Liver (tissue), 9 donors: ENCODE results near the gene MARS1. TPM values are rescaled to one million over a fixed set of nuclear protein-coding genes. Genes with fewer than 3 reads are reported as not detected.
A peak's percentile ranks its signal among the peaks of the same experiment; 100 is the strongest.

ENCODE experiments used
- DNase-seq: peaks from one replicate; pipeline ENCODE4 v3.0.0-alpha.2; 2017; ENCODE audit warnings: low spot score
- H3K27ac ChIP-seq, 2 donors: one replicate each; pipeline ENCODE4 v1.7.0; 2013; ENCODE audit warnings: inconsistent platforms in 2 of 2, low read length in 2 of 2, control low read depth in 1 of 2, low read depth in 1 of 2, mild to moderate bottlenecking in 1 of 2
- H3K27me3 ChIP-seq, 4 donors: one replicate each; pipeline versions ENCODE4 v1.6.1 to v1.7.0; 2013; ENCODE audit warnings: low read length in 3 of 4, inconsistent platforms in 1 of 4, mild to moderate bottlenecking in 1 of 4, moderate library complexity in 1 of 4; ENCODE audit not compliant: control insufficient read depth in 4 of 4, insufficient read depth in 4 of 4
- H3K36me3 ChIP-seq, 4 donors: one replicate each; pipeline versions ENCODE4 v1.6.1 to v1.7.0; 2013; ENCODE audit warnings: low read length in 3 of 4, mild to moderate bottlenecking in 3 of 4, low read depth in 1 of 4, moderate library complexity in 1 of 4; ENCODE audit not compliant: control insufficient read depth in 4 of 4, insufficient read depth in 3 of 4
- H3K4me1 ChIP-seq, 4 donors: one replicate each; pipeline versions ENCODE4 v1.6.1 to v1.7.0; 2013; ENCODE audit warnings: low read length in 3 of 4, mild to moderate bottlenecking in 3 of 4, moderate library complexity in 1 of 4; ENCODE audit not compliant: control insufficient read depth in 4 of 4, insufficient read depth in 4 of 4
- H3K4me3 ChIP-seq, 3 donors: one replicate each; pipeline versions ENCODE4 v1.6.1 to v1.7.0; 2013; ENCODE audit warnings: low read length in 3 of 3, control low read depth in 1 of 3, low read depth in 1 of 3, mild to moderate bottlenecking in 1 of 3
- H3K9ac ChIP-seq, 2 donors: one replicate each; pipeline ENCODE4 v1.7.0; 2013; ENCODE audit warnings: low read length in 2 of 2, mild to moderate bottlenecking in 2 of 2, moderate library complexity in 2 of 2, control low read depth in 1 of 2, low read depth in 1 of 2
- H3K9me3 ChIP-seq, 4 donors: one replicate each; pipeline versions ENCODE4 v1.6.1 to v1.7.0; 2013; ENCODE audit warnings: low read length in 3 of 4; ENCODE audit not compliant: control insufficient read depth in 4 of 4
- ATF3 ChIP-seq: IDR thresholded peaks from 2 replicates; pipeline ENCODE4 v1.6.1; 2016; ENCODE audit warnings: antibody characterized with exemption
- CTCF ChIP-seq: fragments of 150-350 bp; IDR thresholded peaks from 2 replicates; pipeline ENCODE4 v1.5.1; 2017; ENCODE audit warnings: improper control_type of control experiment, low read depth, low read length; ENCODE audit not compliant: missing input control
- EGR1 ChIP-seq, 2 donors: IDR thresholded peaks; 2 replicates each; pipeline ENCODE4 v1.6.1; 2016 to 2018; ENCODE audit warnings: antibody characterized with exemption in 2 of 2, low read depth in 2 of 2
- FOXA1 ChIP-seq: IDR thresholded peaks from 2 replicates; pipeline ENCODE4 v1.6.1; 2016; ENCODE audit warnings: antibody characterized with exemption
- FOXA2 ChIP-seq: IDR thresholded peaks from 2 replicates; pipeline ENCODE4 v1.6.1; 2016; ENCODE audit warnings: antibody characterized with exemption
- GABPA ChIP-seq, 2 donors: IDR thresholded peaks in 1 of 2; conservative IDR thresholded peaks in 1 of 2; 2 replicates each; pipeline ENCODE4 v1.6.1; 2016; ENCODE audit warnings: antibody characterized with exemption in 2 of 2, mild to moderate bottlenecking in 1 of 2, moderate library complexity in 1 of 2
- HNF4A ChIP-seq, 2 donors: conservative IDR thresholded peaks; 2 replicates each; pipeline ENCODE4 v1.6.1; 2016; ENCODE audit warnings: antibody characterized with exemption in 2 of 2, mild to moderate bottlenecking in 2 of 2
- HNF4G ChIP-seq: IDR thresholded peaks from 2 replicates; pipeline ENCODE4 v1.6.1; 2016; ENCODE audit warnings: antibody characterized with exemption
- JUND ChIP-seq, 2 donors: IDR thresholded peaks; 2 replicates each; pipeline ENCODE4 v1.6.1; 2016; ENCODE audit warnings: antibody characterized with exemption in 2 of 2
- MAX ChIP-seq: IDR thresholded peaks from 2 replicates; pipeline ENCODE4 v1.6.1; 2016; ENCODE audit warnings: antibody characterized with exemption
- NR2F2 ChIP-seq: IDR thresholded peaks from 2 replicates; pipeline ENCODE4 v1.6.1; 2016; ENCODE audit warnings: antibody characterized with exemption
- RAD21 ChIP-seq, 2 donors: IDR thresholded peaks; 2 replicates each; pipeline ENCODE4 v1.6.1; 2016; ENCODE audit warnings: antibody characterized with exemption in 2 of 2, mild to moderate bottlenecking in 2 of 2
- REST ChIP-seq: IDR thresholded peaks from 2 replicates; pipeline ENCODE4 v1.6.1; 2016; ENCODE audit warnings: antibody characterized with exemption, mild to moderate bottlenecking
- RXRA ChIP-seq, 2 donors: IDR thresholded peaks; 2 replicates each; pipeline ENCODE4 v1.6.1; 2017 to 2018; ENCODE audit warnings: antibody characterized with exemption in 2 of 2, mild to moderate bottlenecking in 1 of 2
- SP1 ChIP-seq: IDR thresholded peaks from 2 replicates; pipeline ENCODE4 v1.6.1; 2018; ENCODE audit warnings: antibody characterized with exemption, mild to moderate bottlenecking
- TAF1 ChIP-seq: conservative IDR thresholded peaks from 2 replicates; pipeline ENCODE4 v1.6.1; 2016; ENCODE audit warnings: antibody characterized with exemption, mild to moderate bottlenecking
- YY1 ChIP-seq: IDR thresholded peaks from 2 replicates; pipeline ENCODE4 v1.6.1; 2016; ENCODE audit warnings: antibody characterized with exemption, mild to moderate bottlenecking
- ZBTB33 ChIP-seq: IDR thresholded peaks from 2 replicates; pipeline ENCODE4 v1.6.1; 2016; ENCODE audit warnings: antibody characterized with exemption
- WGBS: extraction: QIAGEN DNeasy Blood & Tissue Kit; methylation state at CpG from one replicate; pipeline ENCODE4 v1.1.7; 2013; 5-methylcytosine and 5-hydroxymethylcytosine counted together
- polyA plus RNA-seq, 2 donors: library from polyadenylated mRNA; stranded (reverse) in 1 of 2; unstranded in 1 of 2; fragments of 200-250 nt in 1 of 2; fragments of >200 nt in 1 of 2; fragmentation: Nextera tagmentation in 1 of 2; extraction: Ambion mirVana in 1 of 2; gene quantifications; one replicate each; pipeline versions ENCODE4 v1.2.1 to v1.2.3, GENCODE V29; 2013 to 2015
- total RNA-seq, 2 donors: library from RNA; depleted of rRNA; stranded (reverse); fragments of >200 nt; gene quantifications; one replicate each; pipeline ENCODE4 v1.2.3, GENCODE V29; 2014
- donor health status: healthy.
- donor health status: healthy.
- donor health status: healthy.
- donor health status: healthy.
- donor health status: healthy.

Gene MARS1
- 10 to 100 TPM; 45.0 to 83.3 TPM for total RNA-seq
- polyA plus RNA-seq: 10 to 100 TPM; 43.9 to 66.9 TPM

GRCh38 chr12:57487597-57488401 is at the start of gene MARS1:
Gene MARS1 (plus strand): TSS chr12:57488068. CDS start chr12:57488091, 23 bp downstream.
- TF ChIP-seq SP1 (peak; percentile 86), ATF3 (peak; percentile 95), HNF4A (conservative IDR thresholded peaks at IDR 0.05) (peak; percentile 48 to 51), RAD21 (IDR thresholded peaks at IDR 0.05) (peak; percentile 49 to 58), HNF4G (no peak), FOXA2 (no peak), REST (no peak), EGR1 (IDR thresholded peaks at IDR 0.05; ENCODE audit: low read depth in 2 of 2) (peak; percentile 43 to 62), YY1 (peak; percentile 91), ZBTB33 (peak; percentile 93), JUND (IDR thresholded peaks at IDR 0.05) (peak; percentile 65), RXRA (IDR thresholded peaks at IDR 0.05) (peak; percentile 86 to 88), MAX (peak; percentile 89), NR2F2 (peak; percentile 47), FOXA1 (no peak), TAF1 (no peak), CTCF (peak; percentile 3), GABPA (IDR thresholded peaks at IDR 0.05 in 1 of 2, conservative IDR thresholded peaks at IDR 0.05 in 1 of 2) (peak; percentile 66 to 94)
- Histone ChIP-seq H3K36me3 (peaks cover 5 to 25% (median 17%) of the 10 kb centered on the region in 4 donors), H3K27me3 (no peaks in the 10 kb centered on the region), H3K9ac (peak within 1 kb of the TSS; percentile 66 to 93), H3K9me3 (no peaks in the 10 kb centered on the region), H3K27ac (peak within 1 kb of the TSS; percentile 62 to 70), H3K4me1 (peaks cover 2 to 17% (median 11%) of the 10 kb centered on the region in 4 donors), H3K4me3 (peak within 1 kb of the TSS; percentile 76 to 94 (median 88))
- DNase-seq: peak; percentile 86
- 10% methylated on average over 47 of the region's 47 CpGs for WGBS
